NB4 (cell line): ENCODE data around the gene ARHGAP29.

ENCODE experiments used
- DNase-seq: peaks from one replicate; pipeline ENCODE4 v3.0.0; 2010; ENCODE audit warnings: low read depth
- H3K4me3 ChIP-seq: one replicate; pipeline ENCODE4 v1.5.1; 2011; ENCODE audit warnings: mild to moderate bottlenecking, low read depth, low read length, moderate library complexity
- CTCF ChIP-seq: IDR thresholded peaks from one replicate; pipeline ENCODE4 v1.5.1; 2012; ENCODE audit warnings: low read depth, low read length
- MAX ChIP-seq: IDR thresholded peaks from 2 replicates; pipeline ENCODE4 v1.6.1; 2011; ENCODE audit warnings: low read depth, low read length
- MYC ChIP-seq: IDR thresholded peaks from 2 replicates; pipeline ENCODE4 v1.6.1; 2011; ENCODE audit warnings: low read depth, low read length
- POLR2A ChIP-seq: IDR thresholded peaks from 2 replicates; pipeline ENCODE4 v1.6.1; 2011; ENCODE audit warnings: mild to moderate bottlenecking; ENCODE audit not compliant: insufficient read length; ENCODE audit errors: extremely low read depth

Gene ARHGAP29

GRCh38 chr1:94259635-94260289 lies 22.4 kb upstream of the ARHGAP29 start:
- no peak for TF ChIP-seq MYC
- TF ChIP-seq CTCF = no peak
- no peak for TF ChIP-seq POLR2A
- TF ChIP-seq MAX = no peak
- DNase-seq = no peak
- H3K4me3 ChIP-seq = no peak overlapping the region

GRCh38 chr1:94258873-94259331 lies 21.5 kb upstream of the ARHGAP29 start:
- no peak for DNase-seq
- TF ChIP-seq POLR2A (no peak), CTCF (no peak)
- no peak overlapping the region for H3K4me3 ChIP-seq

- TF ChIP-seq POLR2A (no peak), MYC (no peak), MAX (no peak), CTCF (no peak)
- no peak overlapping the region for H3K4me3 ChIP-seq
- DNase-seq = no peak
These were observed 20.1 kb upstream of the ARHGAP29 start for GRCh38 chr1:94257444-94257843.

GRCh38 chr1:94255476-94255875 lies 18.1 kb upstream of the ARHGAP29 start:
- TF ChIP-seq POLR2A = no peak
- no peak for TF ChIP-seq MAX
- no peak overlapping the region for H3K4me3 ChIP-seq
- no peak for DNase-seq

- H3K4me3 ChIP-seq = no peak overlapping the region
- TF ChIP-seq CTCF (no peak), MYC (no peak), MAX (no peak), POLR2A (no peak)
- no peak for DNase-seq
These were observed 16.9 kb upstream of the ARHGAP29 start for GRCh38 chr1:94254073-94254810.

- TF ChIP-seq CTCF (no peak), MYC (no peak), POLR2A (no peak), MAX (no peak)
- no peak for DNase-seq
- no peak overlapping the region for H3K4me3 ChIP-seq
These were observed 16.2 kb upstream of the ARHGAP29 start for GRCh38 chr1:94253456-94254017.
